ENCODE data around the gene BEAN1. TPM values are rescaled to one million over a fixed set of nuclear protein-coding genes. Genes with fewer than 3 reads are reported as not detected.
A peak's percentile ranks its signal among the peaks of the same experiment; 100 is the strongest.

Gene BEAN1
- total and polyA plus RNA-seq, 9 of the 15 experiments (the other 6 are each of a cell fraction or from before 2014, with no cell fraction given): not detected

DNA sequence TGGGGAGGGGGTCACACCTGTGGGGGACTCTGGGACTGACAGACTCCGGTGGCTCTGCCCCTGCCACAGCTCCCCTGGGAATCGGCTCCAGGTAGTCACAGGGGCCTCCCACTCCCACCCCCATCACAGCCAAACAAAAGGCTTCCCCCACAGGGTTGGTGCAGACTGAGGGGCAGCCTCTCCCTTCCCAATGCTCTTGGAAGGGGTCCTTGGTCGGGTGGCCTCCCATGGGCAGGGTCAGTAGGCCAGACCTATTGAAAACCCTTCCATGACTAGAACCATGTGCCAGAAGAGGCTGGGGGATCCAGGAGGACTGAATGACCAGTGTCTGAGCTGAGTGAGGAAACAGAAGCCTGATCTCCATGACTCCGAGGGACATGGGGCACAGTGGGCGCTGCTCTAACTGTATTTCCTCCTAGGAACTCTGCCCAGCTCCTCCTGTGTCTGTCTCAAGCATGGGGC lies 94.2 kb downstream of the BEAN1 start:
- H3K36me3 ChIP-seq (ENCODE audit: control insufficient read depth, insufficient read depth, low read length): no peaks in the 10 kb centered on the region
- ChIA-PET CTCF (ENCODE audit: low intra/inter-chr PET ratio) (no interaction called here), POLR2A (interaction anchor here (0.6 to 2.2 kb wide), 6 partner anchors 8 to 116 kb away, joined by 3 to 7 read pairs (median 4); no protein-coding TSS in a partner anchor)
- peaks cover 34 to 55% of the 10 kb centered on the region in 2 experiments for H3K4me1 ChIP-seq (replicated peaks in 1 of 2; ENCODE audit: control insufficient read depth in 2 of 2, insufficient read depth in 2 of 2, low read length in 2 of 2)
- BruUV-seq (replicated peaks): no TSS peak
- no peak overlapping the region for H2AFZ ChIP-seq (ENCODE audit: low read depth, low read length)
- H3K9me3 ChIP-seq (replicated peaks; ENCODE audit: control insufficient read depth, insufficient read depth, low read depth, low read length): no peaks in the 10 kb centered on the region
- intact Hi-C loops (cut with micrococcal nuclease) (no loop called here), in situ Hi-C loops (cut with MboI) (no loop called here)
- no peaks in the 10 kb centered on the region for H4K20me1 ChIP-seq (replicated peaks; ENCODE audit: control insufficient read depth, insufficient read depth, low read length)
- no peak overlapping the region for H3K4me3 ChIP-seq
- no peak overlapping the region for H3K27ac ChIP-seq (ENCODE audit: extremely low read depth, low read depth, low read length)
- H3K79me2 ChIP-seq (ENCODE audit: control insufficient read depth, insufficient read depth, low read length): no peaks in the 10 kb centered on the region
- H3K9me1 ChIP-seq (ENCODE audit: control insufficient read depth, insufficient read depth, low read length): no peaks in the 10 kb centered on the region
- no peaks in the 10 kb centered on the region for H3K27me3 ChIP-seq (ENCODE audit: control insufficient read depth in 2 of 2, insufficient read depth in 2 of 2, low read length in 2 of 2)
- TF ChIP-seq TAL1 (IDR thresholded peaks at IDR 0.05) (no peak), ZNF584 (CRISPR knock-in tag; IDR thresholded peaks at IDR 0.05; ENCODE audit: low read depth) (peak; percentile 45; the same call in 1 of the 2 replicates), PURB (CRISPR knock-in tag; IDR thresholded peaks at IDR 0.05; ENCODE audit: low read depth) (no peak), SAFB (IDR thresholded peaks at IDR 0.05; ENCODE audit: borderline replicate concordance, low read depth, low read length) (no peak), HCFC1 (IDR thresholded peaks at IDR 0.05; ENCODE audit: low read depth, low read length) (no peak)
- H3K9ac ChIP-seq (ENCODE audit: insufficient read depth in 1 of 2, low read depth in 2 of 2, low read length in 2 of 2): no peak overlapping the region; a peak in 2 of 4 replicates
- ATAC-seq (no peak), FAIRE-seq (no peak), DNase-seq (ENCODE audit: extremely low read depth in 1 of 4, low spot score in 3 of 4) (no peak)
- WGBS (ENCODE audit: insufficient coverage, low coverage, missing lambda C conversion rate): 88% methylated on average over 5 of the region's 5 CpGs
- H3K4me2 ChIP-seq (ENCODE audit: insufficient read depth, low read length): no peak overlapping the region

All from K562 (cell line).